Stimulated activated CD8-positive, alpha-beta memory T cell treated with anti-CD3 and anti-CD28 coated beads, Interleukin-7, amount 100 ng/mL, for 4 hours (primary cell): ENCODE measurements around the gene LGSN.
"Not testable (repeated sequence)": the region's sequence is repeated elsewhere in the genome, so short reads cannot be mapped to it uniquely, and the experiment has no call there.

Source experiments
- DNase-seq, 2 donors: peaks; one replicate each; pipeline ENCODE4 v3.0.0-alpha.2; 2020; ENCODE audit warnings: low read depth in 2 of 2

The LGSN gene

GRCh38 chr6:63306420-63306819, 13.4 kb downstream of the LGSN start:
- DNase-seq, result no peak

- DNase-seq, result no peak
Measured at GRCh38 chr6:63305277-63305676, 14.5 kb downstream of the LGSN start.

GRCh38 chr6:63303476-63303875, 16.3 kb downstream of the LGSN start:
- DNase-seq, result no peak

- no peak for DNase-seq
Measured at GRCh38 chr6:63299667-63300066, 20.1 kb downstream of the LGSN start.

GRCh38 chr6:63295553-63296194, 24.1 kb downstream of the LGSN start:
- no peak for DNase-seq

- DNase-seq, result no peak
Measured at GRCh38 chr6:63290492-63291058, 29.2 kb downstream of the LGSN start.

GRCh38 chr6:63289269-63289872, 30.4 kb downstream of the LGSN start:
- DNase-seq, result no peak

GRCh38 chr6:63280639-63281180, 39.1 kb downstream of the LGSN start:
- no peak for DNase-seq

GRCh38 chr6:63278916-63279315, 40.9 kb downstream of the LGSN start:
- DNase-seq, result no peak

- DNase-seq, result no peak
Measured at GRCh38 chr6:63275953-63276352, 43.8 kb downstream of the LGSN start.

GRCh38 chr6:63274795-63275430, 44.9 kb downstream of the LGSN start:
- DNase-seq, result not testable (repeated sequence)

GRCh38 chr6:63272397-63272796, 47.4 kb downstream of the LGSN start:
- no peak for DNase-seq

- no peak for DNase-seq
Measured at GRCh38 chr6:63269470-63269869, 50.3 kb downstream of the LGSN start.

- no peak for DNase-seq
Measured at GRCh38 chr6:63268574-63268973, 51.2 kb downstream of the LGSN start.

GRCh38 chr6:63267828-63268227, 52.0 kb downstream of the LGSN start:
- no peak for DNase-seq

GRCh38 chr6:63267046-63267445, 52.7 kb downstream of the LGSN start:
- no peak for DNase-seq

GRCh38 chr6:63263444-63263843, 56.3 kb downstream of the LGSN start:
- no peak for DNase-seq

- DNase-seq, result no peak
Measured at GRCh38 chr6:63261820-63262219, 58.0 kb downstream of the LGSN start.

- DNase-seq, result no peak
Measured at GRCh38 chr6:63259153-63259552, 60.6 kb downstream of the LGSN start.

- DNase-seq, result no peak
Measured at GRCh38 chr6:63249875-63250482, 69.8 kb downstream of the LGSN start.

- no peak for DNase-seq
Measured at GRCh38 chr6:63246581-63246980, 73.2 kb downstream of the LGSN start.

GRCh38 chr6:63245909-63246308, 73.9 kb downstream of the LGSN start:
- no peak for DNase-seq
